Mesendoderm (in vitro differentiated cells): ENCODE data around the gene QKI.
A peak's percentile ranks its signal among the peaks of the same experiment; 100 is the strongest.
"Not testable (repeated sequence)": the region's sequence is repeated elsewhere in the genome, so short reads cannot be mapped to it uniquely, and the experiment has no call there.

Experiments used
- DNase-seq: peaks from one replicate; pipeline ENCODE4 v3.0.0; 2013
- H2AK5ac ChIP-seq: 2 replicates; pipeline ENCODE4 v1.6.1; 2013; ENCODE audit warnings: low read length, inconsistent platforms
- H2BK120ac ChIP-seq: 2 replicates; pipeline ENCODE4 v1.6.1; 2013; ENCODE audit warnings: low read depth, mild to moderate bottlenecking, low read length, moderate library complexity, mixed read lengths
- H2BK15ac ChIP-seq: replicated peaks from 2 replicates; pipeline ENCODE4 v1.6.1; 2013; ENCODE audit warnings: low read depth, mild to moderate bottlenecking, moderate library complexity
- H2BK5ac ChIP-seq: 2 replicates; pipeline ENCODE4 v1.6.1; 2013; ENCODE audit warnings: low read length, inconsistent platforms
- H3K18ac ChIP-seq: 2 replicates; pipeline ENCODE4 v1.6.1; 2013; ENCODE audit warnings: mild to moderate bottlenecking, low read length, mixed read lengths
- H3K23ac ChIP-seq: one replicate; pipeline ENCODE4 v1.6.1; 2013; ENCODE audit warnings: low read length
- H3K27ac ChIP-seq: 2 replicates; pipeline ENCODE4 v1.5.1; 2013; ENCODE audit warnings: low read depth, mild to moderate bottlenecking, inconsistent platforms, low read length, moderate library complexity
- H3K27me3 ChIP-seq: 2 replicates; pipeline ENCODE4 v1.6.1; 2013; ENCODE audit warnings: low read length, control low read depth, mild to moderate bottlenecking, inconsistent platforms; ENCODE audit not compliant: insufficient read depth, poor library complexity
- H3K36me3 ChIP-seq: 2 replicates; pipeline ENCODE4 v1.6.1; 2013; ENCODE audit warnings: low read length, inconsistent platforms; ENCODE audit not compliant: control insufficient read depth, insufficient read depth
- H3K4ac ChIP-seq: one replicate; pipeline ENCODE4 v1.6.1; 2013; ENCODE audit warnings: low read depth, mild to moderate bottlenecking, low read length, moderate library complexity
- H3K4me1 ChIP-seq: 2 replicates; pipeline ENCODE4 v1.6.1; 2013; ENCODE audit warnings: low read depth, low read length, inconsistent platforms; ENCODE audit not compliant: control insufficient read depth
- H3K4me2 ChIP-seq: 2 replicates; pipeline ENCODE4 v1.6.1; 2013; ENCODE audit warnings: low read length
- H3K4me3 ChIP-seq: 2 replicates; pipeline ENCODE4 v1.5.1; 2013; ENCODE audit warnings: mild to moderate bottlenecking, low read length
- H3K56ac ChIP-seq: one replicate; pipeline ENCODE4 v1.6.1; 2013; ENCODE audit warnings: low read length
- H3K79me1 ChIP-seq: 2 replicates; pipeline ENCODE4 v1.6.1; 2013; ENCODE audit warnings: low read length, inconsistent platforms
- H3K79me2 ChIP-seq: 2 replicates; pipeline ENCODE4 v1.6.1; 2013; ENCODE audit warnings: mild to moderate bottlenecking, low read length; ENCODE audit not compliant: control insufficient read depth, insufficient read depth
- H3K9ac ChIP-seq: 2 replicates; pipeline ENCODE4 v1.6.1; 2013; ENCODE audit warnings: low read length, inconsistent platforms
- H4K5ac ChIP-seq: one replicate; pipeline ENCODE4 v1.6.1; 2013; ENCODE audit warnings: low read length
- H4K8ac ChIP-seq: one replicate; pipeline ENCODE4 v1.6.1; 2013; ENCODE audit warnings: low read depth, mild to moderate bottlenecking, control low read depth, low read length, moderate library complexity
- whole genome bisulfite sequencing: extraction: QIAGEN DNeasy Blood & Tissue Kit; methylation state at CpG from one replicate; pipeline ENCODE4 v1.1.7; 2013; ENCODE audit warnings: low lambda C conversion rate, missing lambda C conversion rate; ENCODE audit not compliant: insufficient coverage; ENCODE audit errors: extremely low coverage; 5-methylcytosine and 5-hydroxymethylcytosine counted together

The QKI gene

DNA sequence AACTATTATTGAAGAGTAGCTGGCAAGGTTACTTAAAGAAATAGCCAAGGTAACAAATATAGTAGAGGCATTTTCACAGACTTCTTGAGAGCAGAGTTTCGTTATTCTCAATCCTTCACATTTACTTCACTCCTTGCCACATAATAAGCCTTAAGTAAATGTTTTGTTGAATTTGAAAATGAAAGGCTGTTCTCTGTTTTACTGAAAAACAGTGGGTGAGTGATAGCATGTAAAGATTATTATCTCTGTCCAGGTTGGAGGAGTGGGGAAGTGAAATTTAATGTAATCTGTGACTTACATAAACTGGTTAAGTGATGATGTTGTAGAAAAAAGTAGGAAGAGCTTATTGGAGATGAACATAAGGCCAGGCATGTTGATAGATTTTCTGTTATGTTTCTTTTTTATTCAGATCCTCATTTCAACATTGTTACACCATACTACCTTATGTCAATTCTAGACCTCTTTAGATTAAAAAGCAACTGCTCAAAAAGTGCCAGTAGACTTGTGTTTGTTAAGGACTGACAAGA, 55.0 kb downstream of the QKI start:
- no peaks in the 10 kb centered on the region for H3K27me3 ChIP-seq
- no peak overlapping the region for H3K23ac ChIP-seq
- H3K4me3 ChIP-seq = no peak overlapping the region
- no peaks in the 10 kb centered on the region for H3K36me3 ChIP-seq
- DNase-seq = no peak
- H2BK15ac ChIP-seq = no peak overlapping the region
- H4K5ac ChIP-seq = no peak overlapping the region
- no peak overlapping the region for H2AK5ac ChIP-seq
- no peaks in the 10 kb centered on the region for H3K4me1 ChIP-seq
- peaks cover 16% of the 10 kb centered on the region for H3K79me2 ChIP-seq
- H3K27ac ChIP-seq = no peak overlapping the region
- no CpG with 5 or more reads among the region's 1 CpG for WGBS
- no peak overlapping the region for H3K9ac ChIP-seq
- H3K18ac ChIP-seq = no peak overlapping the region
- no peak overlapping the region for H4K8ac ChIP-seq
- H3K79me1 ChIP-seq = peaks cover 6% of the 10 kb centered on the region
- H3K56ac ChIP-seq = no peak overlapping the region
- no peak overlapping the region for H2BK5ac ChIP-seq
- H3K4ac ChIP-seq = no peak overlapping the region
- H2BK120ac ChIP-seq = no peak overlapping the region
- H3K4me2 ChIP-seq = no peak overlapping the region

DNA sequence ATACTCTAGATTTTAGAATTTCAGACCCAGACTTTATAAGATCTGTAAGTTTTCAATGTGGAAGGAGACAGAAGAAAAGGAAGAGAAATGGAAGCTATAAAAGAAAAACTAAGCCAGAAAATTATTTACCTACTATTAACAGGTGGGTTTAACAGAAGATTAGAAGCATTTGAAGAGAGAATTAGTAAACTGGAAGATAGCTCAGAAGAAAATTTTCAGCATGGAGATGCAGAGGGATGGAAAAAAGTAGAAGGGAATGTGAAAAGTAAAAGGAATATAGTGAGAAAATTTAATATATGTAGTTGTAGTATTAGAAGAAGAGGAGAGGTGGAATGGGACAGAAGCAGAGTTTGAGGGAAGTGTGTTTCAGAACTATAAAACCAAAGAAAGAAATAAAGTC, 56.1 kb downstream of the QKI start:
- Histone ChIP-seq H3K18ac (no peak overlapping the region), H3K27me3 (no peaks in the 10 kb centered on the region), H3K4me3 (no peak overlapping the region), H2BK15ac (no peak overlapping the region), H4K5ac (no peak overlapping the region), H3K4me1 (no peaks in the 10 kb centered on the region), H3K56ac (no peak overlapping the region), H4K8ac (no peak overlapping the region), H3K27ac (no peak overlapping the region), H3K4ac (no peak overlapping the region), H2BK5ac (no peak overlapping the region), H3K79me2 (peaks cover 16% of the 10 kb centered on the region), H3K79me1 (peaks cover 6% of the 10 kb centered on the region), H3K36me3 (no peaks in the 10 kb centered on the region), H3K23ac (no peak overlapping the region), H2BK120ac (no peak overlapping the region), H3K4me2 (no peak overlapping the region), H2AK5ac (no peak overlapping the region), H3K9ac (no peak overlapping the region)
- DNase-seq = no peak

DNA sequence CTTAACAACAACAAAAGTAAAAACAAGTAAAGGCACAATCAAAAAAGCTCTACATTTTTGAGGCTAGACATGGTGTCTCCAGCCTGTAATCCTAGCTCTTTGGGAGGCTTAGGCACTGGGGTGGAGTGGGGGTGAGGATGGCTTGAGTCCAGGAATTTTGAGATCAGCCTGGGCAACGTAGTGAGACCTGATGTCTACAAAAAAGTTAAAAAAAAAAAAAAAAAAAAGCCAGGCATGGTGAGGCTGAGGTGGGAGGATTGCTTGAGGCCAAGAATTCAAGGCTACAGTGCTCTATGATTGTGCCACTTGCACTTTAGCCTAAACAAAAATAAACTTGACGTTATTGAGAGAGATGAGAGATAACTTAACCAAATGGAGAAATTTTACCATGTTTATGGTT, 60.1 kb downstream of the QKI start:
- no peaks in the 10 kb centered on the region for H3K27me3 ChIP-seq
- no peaks in the 10 kb centered on the region for H3K4me1 ChIP-seq
- peaks cover 13% of the 10 kb centered on the region for H3K79me2 ChIP-seq
- no peak overlapping the region for H2BK15ac ChIP-seq
- H3K23ac ChIP-seq = no peak overlapping the region
- H3K18ac ChIP-seq = no peak overlapping the region
- no peak overlapping the region for H3K9ac ChIP-seq
- H3K4me2 ChIP-seq = no peak overlapping the region
- no peak for DNase-seq
- H4K5ac ChIP-seq = no peak overlapping the region
- WGBS = no CpG with 5 or more reads among the region's 2 CpGs
- H3K27ac ChIP-seq = no peak overlapping the region
- no peak overlapping the region for H3K4ac ChIP-seq
- H2AK5ac ChIP-seq = no peak overlapping the region
- no peak overlapping the region for H3K56ac ChIP-seq
- H3K4me3 ChIP-seq = no peak overlapping the region
- H3K36me3 ChIP-seq = no peaks in the 10 kb centered on the region
- no peak overlapping the region for H2BK120ac ChIP-seq
- H2BK5ac ChIP-seq = no peak overlapping the region
- peaks cover 6% of the 10 kb centered on the region for H3K79me1 ChIP-seq
- no peak overlapping the region for H4K8ac ChIP-seq

DNA sequence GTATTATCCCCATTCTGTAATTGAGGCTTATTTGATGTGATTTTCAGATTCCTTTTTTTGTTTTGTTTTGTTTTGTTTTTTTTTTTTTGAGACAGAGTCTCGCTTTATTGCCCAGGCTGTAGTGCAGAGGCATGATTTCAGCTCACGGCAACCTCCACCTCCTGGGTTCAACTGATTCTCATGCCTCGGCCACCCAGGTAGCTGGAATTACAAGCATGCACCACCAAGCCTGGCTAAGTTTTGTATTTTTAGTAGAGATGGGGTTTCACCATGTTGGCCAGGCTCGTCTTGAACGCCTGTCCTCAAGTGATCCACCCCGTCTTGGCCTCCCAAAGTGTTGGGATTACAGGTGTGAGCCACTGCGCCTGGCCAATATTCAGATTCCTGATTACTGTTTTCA, 62.4 kb downstream of the QKI start:
- H3K4me1 ChIP-seq, H3K56ac ChIP-seq, H3K79me1 ChIP-seq, H4K5ac ChIP-seq, H2BK15ac ChIP-seq, H3K36me3 ChIP-seq, H2AK5ac ChIP-seq, H2BK120ac ChIP-seq, H2BK5ac ChIP-seq, H4K8ac ChIP-seq, H3K23ac ChIP-seq, H3K18ac ChIP-seq, H3K4me3 ChIP-seq, H3K27me3 ChIP-seq, H3K27ac ChIP-seq, H3K9ac ChIP-seq, H3K4me2 ChIP-seq: not testable (repeated sequence)
- H3K79me2 ChIP-seq = peaks cover 12% of the 10 kb centered on the region
- peak; percentile 39 for DNase-seq
- H3K4ac ChIP-seq = peak overlapping the region; percentile 36
- WGBS = no CpG with 5 or more reads among the region's 7 CpGs

DNA sequence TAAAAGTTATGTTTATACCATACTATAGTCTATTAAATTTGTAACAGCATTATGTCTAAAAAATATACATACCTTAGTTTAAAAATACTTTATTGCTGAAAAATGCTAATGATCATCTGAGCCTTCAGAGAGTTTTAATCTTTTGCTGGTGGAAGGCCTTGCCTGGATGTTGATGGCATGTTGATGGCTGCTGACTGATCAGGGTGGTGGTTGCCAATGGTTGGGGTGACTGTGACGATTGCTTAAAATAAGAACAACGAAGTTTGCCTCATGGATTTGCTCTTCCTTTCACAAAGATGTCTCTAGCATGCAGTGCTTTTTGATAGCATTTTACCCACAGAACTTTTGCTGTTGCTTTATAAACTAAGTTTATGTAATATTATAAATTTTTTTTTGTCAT, 68.6 kb downstream of the QKI start:
- Histone ChIP-seq H3K27ac (no peak overlapping the region), H3K9ac (no peak overlapping the region), H2BK5ac (no peak overlapping the region), H3K4me3 (no peak overlapping the region), H3K79me2 (peaks cover 23% of the 10 kb centered on the region), H3K4me1 (no peaks in the 10 kb centered on the region), H3K23ac (no peak overlapping the region), H4K8ac (no peak overlapping the region), H2BK15ac (no peak overlapping the region), H3K4me2 (no peak overlapping the region), H3K56ac (no peak overlapping the region), H3K4ac (no peak overlapping the region), H4K5ac (no peak overlapping the region), H3K36me3 (no peaks in the 10 kb centered on the region), H2AK5ac (no peak overlapping the region), H3K79me1 (peaks cover 11% of the 10 kb centered on the region), H3K27me3 (no peaks in the 10 kb centered on the region), H2BK120ac (no peak overlapping the region), H3K18ac (no peak overlapping the region)
- WGBS = no CpG with 5 or more reads among the region's 2 CpGs
- no peak for DNase-seq

DNA sequence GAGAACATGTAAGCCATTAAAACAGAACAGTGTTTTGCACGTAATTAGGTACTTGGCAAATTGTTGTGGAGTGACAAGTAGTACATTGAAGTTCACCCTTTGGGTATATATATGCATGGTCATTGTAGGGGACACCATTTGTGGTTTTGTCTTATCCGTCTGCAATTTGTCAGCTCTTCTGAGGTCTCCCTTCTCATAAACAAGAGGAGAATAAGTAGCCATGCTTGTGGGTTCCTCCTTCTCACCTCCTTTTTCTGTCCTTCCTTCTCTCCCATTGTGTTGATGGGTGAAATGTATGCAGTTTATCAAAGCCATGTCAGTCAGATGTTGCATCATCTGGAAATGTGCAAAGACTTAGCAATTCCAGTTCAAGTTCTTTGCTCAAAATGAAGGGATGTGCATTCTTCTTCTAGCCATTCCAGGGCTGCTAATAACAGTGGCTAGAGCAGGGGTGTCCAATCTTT, 70.9 kb downstream of the QKI start:
- Histone ChIP-seq H3K36me3 (no peaks in the 10 kb centered on the region), H3K9ac (no peak overlapping the region), H3K79me2 (peaks cover 30% of the 10 kb centered on the region), H4K5ac (no peak overlapping the region), H3K18ac (no peak overlapping the region), H3K56ac (no peak overlapping the region), H2BK15ac (no peak overlapping the region), H3K27ac (no peak overlapping the region), H3K79me1 (peaks cover 9% of the 10 kb centered on the region), H3K4me2 (no peak overlapping the region), H3K4me3 (no peak overlapping the region), H4K8ac (no peak overlapping the region), H3K27me3 (no peaks in the 10 kb centered on the region), H3K4ac (no peak overlapping the region), H3K4me1 (no peaks in the 10 kb centered on the region), H2BK5ac (no peak overlapping the region), H2BK120ac (no peak overlapping the region), H3K23ac (no peak overlapping the region), H2AK5ac (no peak overlapping the region)
- no peak for DNase-seq
- WGBS = no CpG with 5 or more reads among the region's 2 CpGs
